Tibial artery (tissue), 4 donors: ENCODE measurements around the gene ZMPSTE24.
"Not testable (repeated sequence)": the region's sequence is repeated elsewhere in the genome, so short reads cannot be mapped to it uniquely, and the experiment has no call there.

ENCODE experiments used
- DNase-seq, 2 donors: peaks; one replicate each; pipeline ENCODE4 v3.0.0-alpha.2; 2019
- H3K27ac ChIP-seq, 2 donors: fragments of 200-600 bp; sonication (generic) in 1 of 2; 1 replicate in 1 of 2; 2 replicates in 1 of 2; pipeline ENCODE4 v1.5.1; 2018 to 2019; ENCODE audit warnings: mild to moderate bottlenecking in 1 of 2
- H3K27me3 ChIP-seq, 2 donors: fragments of 200-600 bp; sonication (generic) in 1 of 2; one replicate each; pipeline versions ENCODE4 v1.5.1 to v1.6.0; 2016 to 2019
- H3K36me3 ChIP-seq, 3 donors: fragments of 200-600 bp; sonication (generic) in 2 of 3; one replicate each; pipeline ENCODE4 v1.5.1; 2016 to 2019; ENCODE audit warnings: mild to moderate bottlenecking in 2 of 3
- H3K4me1 ChIP-seq, 4 donors: fragments of 200-600 bp; sonication (generic) in 2 of 4; 1 replicate in 3 of 4; 2 replicates in 1 of 4; pipeline ENCODE4 v1.5.1; 2016 to 2019
- H3K4me3 ChIP-seq, 2 donors: fragments of 200-600 bp; sonication (generic) in 1 of 2; 1 replicate in 1 of 2; 2 replicates in 1 of 2; pipeline ENCODE4 v1.5.1; 2018 to 2019; ENCODE audit warnings: mild to moderate bottlenecking in 2 of 2
- H3K9me3 ChIP-seq, 3 donors: fragments of 200-600 bp; sonication (generic) in 1 of 3; one replicate each; pipeline ENCODE4 v1.5.1; 2016 to 2019
- intact Hi-C: fragments of 100-400 bp; cut with DNase I; formaldehyde crosslinking; loops from one replicate; pipeline ENCODE4 v1.15.0; 2023; ENCODE audit warnings: low total_unique reads
- TF ChIP-seq, protein P1 (sequence below), 2 experiments: fragments of 200-600 bp in 1 of 2; fragments of 450-650 bp in 1 of 2; IDR thresholded peaks; one replicate each; pipeline ENCODE4 v1.5.1; 2017 to 2019; ENCODE audit warnings: antibody characterized with exemption in 2 of 2, mild to moderate bottlenecking in 1 of 2, moderate library complexity in 1 of 2

Gene ZMPSTE24

DNA sequence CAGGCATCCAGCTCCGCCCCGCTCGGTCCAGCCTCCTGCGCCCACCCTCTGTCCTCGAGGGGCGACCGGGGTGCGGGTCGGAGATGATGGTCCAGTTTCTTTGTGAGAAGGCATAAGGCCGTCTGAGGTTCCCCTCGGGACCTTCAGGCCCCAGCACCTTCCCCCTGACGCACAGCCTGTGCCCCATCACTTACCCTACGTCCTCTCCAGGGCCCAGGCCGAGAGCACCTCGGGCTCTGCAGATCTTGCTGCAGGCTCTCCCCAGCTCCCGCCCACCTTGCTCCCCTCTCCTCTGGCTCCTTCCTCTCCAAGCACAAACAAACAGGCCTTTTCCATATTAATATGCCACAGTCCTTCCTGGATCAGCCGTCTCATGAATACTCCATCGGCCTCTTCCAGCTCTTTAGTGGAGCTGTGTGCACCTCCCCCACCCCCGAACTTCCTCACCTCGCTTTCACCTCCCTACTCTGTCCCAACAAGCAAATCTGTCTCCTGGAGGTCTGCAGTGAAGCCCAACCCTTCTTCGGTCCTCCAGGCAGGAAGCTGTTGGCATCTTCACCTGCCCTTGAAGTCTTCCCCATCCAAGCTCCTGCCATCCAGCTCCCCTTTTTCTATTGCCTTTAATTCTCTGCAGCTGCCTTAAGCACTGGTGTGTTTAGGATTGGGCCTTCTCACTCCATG, 59.5 kb downstream of the ZMPSTE24 start:
- no peak for DNase-seq
- Histone ChIP-seq H3K27ac (no peak overlapping the region), H3K27me3 (peaks cover 0 to 15% of the 10 kb centered on the region in 2 donors), H3K36me3 (no peaks in the 10 kb centered on the region), H3K4me1 (peaks cover 0 to 29% (median 24%) of the 10 kb centered on the region in 4 donors), H3K9me3 (no peaks in the 10 kb centered on the region), H3K4me3 (peak overlapping the region; percentile 47 to 56)
- intact Hi-C loops = loop anchor here (5.0 kb wide), 1 partner anchor 165 kb away; no protein-coding TSS in a partner anchor
- TF ChIP-seq, protein P1, sequence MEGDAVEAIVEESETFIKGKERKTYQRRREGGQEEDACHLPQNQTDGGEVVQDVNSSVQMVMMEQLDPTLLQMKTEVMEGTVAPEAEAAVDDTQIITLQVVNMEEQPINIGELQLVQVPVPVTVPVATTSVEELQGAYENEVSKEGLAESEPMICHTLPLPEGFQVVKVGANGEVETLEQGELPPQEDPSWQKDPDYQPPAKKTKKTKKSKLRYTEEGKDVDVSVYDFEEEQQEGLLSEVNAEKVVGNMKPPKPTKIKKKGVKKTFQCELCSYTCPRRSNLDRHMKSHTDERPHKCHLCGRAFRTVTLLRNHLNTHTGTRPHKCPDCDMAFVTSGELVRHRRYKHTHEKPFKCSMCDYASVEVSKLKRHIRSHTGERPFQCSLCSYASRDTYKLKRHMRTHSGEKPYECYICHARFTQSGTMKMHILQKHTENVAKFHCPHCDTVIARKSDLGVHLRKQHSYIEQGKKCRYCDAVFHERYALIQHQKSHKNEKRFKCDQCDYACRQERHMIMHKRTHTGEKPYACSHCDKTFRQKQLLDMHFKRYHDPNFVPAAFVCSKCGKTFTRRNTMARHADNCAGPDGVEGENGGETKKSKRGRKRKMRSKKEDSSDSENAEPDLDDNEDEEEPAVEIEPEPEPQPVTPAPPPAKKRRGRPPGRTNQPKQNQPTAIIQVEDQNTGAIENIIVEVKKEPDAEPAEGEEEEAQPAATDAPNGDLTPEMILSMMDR (IDR thresholded peaks at IDR 0.05) = no peak

DNA sequence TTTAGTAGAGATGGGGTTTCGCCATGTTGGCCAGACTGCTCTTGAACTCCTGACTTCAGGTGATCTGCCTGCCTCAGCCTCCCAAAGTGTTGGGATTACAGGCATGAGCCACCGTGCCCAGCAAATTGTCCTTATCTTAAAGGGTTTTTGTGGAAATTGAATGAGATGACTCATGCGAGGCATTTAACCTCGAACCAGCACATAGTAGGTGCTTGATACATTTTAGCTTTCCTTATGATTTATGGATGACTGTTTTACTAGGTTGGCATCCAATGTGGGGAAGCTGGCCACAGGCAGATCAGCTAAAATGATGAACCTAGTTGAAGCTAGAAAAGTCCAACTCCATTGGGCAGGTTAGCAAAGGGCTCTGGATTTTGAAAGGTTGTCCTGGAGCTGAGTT, 60.4 kb downstream of the ZMPSTE24 start:
- TF ChIP-seq, protein P1 (IDR thresholded peaks at IDR 0.05) = no peak
- peaks cover 0 to 29% (median 24%) of the 10 kb centered on the region in 4 donors for H3K4me1 ChIP-seq
- H3K27me3 ChIP-seq = peaks cover 0 to 15% of the 10 kb centered on the region in 2 donors
- H3K36me3 ChIP-seq = no peaks in the 10 kb centered on the region
- no peak for DNase-seq
- no peaks in the 10 kb centered on the region for H3K9me3 ChIP-seq
- no peak overlapping the region for H3K4me3 ChIP-seq
- no peak overlapping the region for H3K27ac ChIP-seq
- intact Hi-C loops = loop anchor here (5.0 kb wide), 1 partner anchor 166 kb away; no protein-coding TSS in a partner anchor

DNA sequence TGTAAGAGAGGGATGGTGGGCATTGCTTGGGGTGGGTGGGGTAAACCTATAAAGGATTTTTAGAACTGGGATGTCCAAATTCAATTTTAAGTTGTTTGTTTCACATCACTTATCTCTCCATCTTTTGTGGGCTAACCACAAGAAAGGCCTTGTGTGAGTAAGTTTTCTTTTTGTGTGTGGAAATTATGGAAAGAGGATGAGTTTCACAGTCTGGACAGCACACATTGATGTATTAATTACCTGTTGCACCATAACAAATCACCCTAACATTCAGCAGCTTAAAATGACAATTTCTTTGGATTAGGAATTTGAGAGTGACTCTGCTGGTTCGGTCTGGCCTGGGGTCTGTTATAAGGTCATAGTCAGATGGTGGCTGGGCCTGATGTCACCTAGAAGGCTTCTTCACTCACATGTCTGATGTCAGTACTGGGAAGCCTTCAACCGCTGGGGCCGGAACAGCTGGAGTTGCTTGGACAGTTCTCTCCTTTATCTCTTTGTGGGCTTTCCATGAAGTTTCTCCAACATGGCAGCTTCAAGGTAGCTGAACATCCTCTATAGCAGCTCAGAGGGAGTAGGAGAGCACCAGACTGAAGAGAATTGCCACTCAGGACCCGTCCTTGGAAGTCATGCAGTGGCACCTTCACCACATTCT, 61.1 kb downstream of the ZMPSTE24 start:
- Histone ChIP-seq H3K4me1 (peaks cover 0 to 29% (median 24%) of the 10 kb centered on the region in 4 donors), H3K4me3 (no peak overlapping the region), H3K27me3 (peaks cover 0 to 15% of the 10 kb centered on the region in 2 donors), H3K27ac (no peak overlapping the region), H3K36me3 (no peaks in the 10 kb centered on the region), H3K9me3 (no peaks in the 10 kb centered on the region)
- no peak for DNase-seq
- TF ChIP-seq, protein P1 (IDR thresholded peaks at IDR 0.05) = no peak
- intact Hi-C loops = loop anchor here (5.0 kb wide), 1 partner anchor 167 kb away; no protein-coding TSS in a partner anchor

DNA sequence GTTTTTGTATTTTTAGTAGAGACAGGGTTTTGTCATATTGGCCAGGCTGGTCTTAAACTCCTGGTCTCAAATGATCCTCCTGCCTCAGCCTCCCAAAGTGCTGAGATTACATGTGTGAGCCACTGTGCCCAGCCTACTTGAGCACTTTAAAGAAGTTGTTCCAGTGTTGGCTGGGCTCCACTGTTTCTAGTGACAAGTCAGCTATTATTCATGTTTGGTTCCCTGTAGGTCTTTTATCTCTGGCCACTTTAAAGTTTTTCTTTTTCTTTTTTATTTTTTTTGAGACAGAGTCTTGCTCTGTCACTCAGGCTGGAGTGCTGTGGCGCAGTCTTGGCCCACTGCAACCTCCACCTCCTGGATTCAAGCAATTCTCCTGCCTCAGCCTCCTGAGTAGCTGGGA, 73.4 kb downstream of the ZMPSTE24 start:
- intact Hi-C loops, H3K4me3 ChIP-seq, H3K36me3 ChIP-seq, H3K4me1 ChIP-seq, H3K9me3 ChIP-seq, H3K27ac ChIP-seq, H3K27me3 ChIP-seq, DNase-seq: not testable (repeated sequence)

DNA sequence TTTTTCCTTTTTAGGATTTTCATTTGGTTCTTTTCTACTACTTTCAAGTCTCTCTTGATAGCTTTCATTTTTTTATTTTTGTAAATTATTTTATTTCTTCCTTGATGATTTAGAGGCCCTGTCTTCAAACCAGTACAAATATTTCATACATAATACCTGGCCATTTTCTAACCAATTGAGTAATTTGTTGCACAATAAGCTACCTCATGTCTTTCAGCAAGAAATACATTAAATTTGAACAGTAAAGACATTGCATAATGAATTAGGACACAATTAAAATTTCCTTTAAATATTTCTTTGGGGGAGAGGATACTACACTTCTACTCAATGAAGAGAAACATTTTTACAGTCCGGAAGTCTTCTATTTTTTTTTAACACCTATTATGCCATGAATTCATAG, 74.7 kb downstream of the ZMPSTE24 start:
- Histone ChIP-seq H3K4me3 (no peak overlapping the region), H3K27ac (no peak overlapping the region), H3K27me3 (no peaks in the 10 kb centered on the region), H3K9me3 (peaks cover 0 to 4% (median 0%) of the 10 kb centered on the region in 3 donors), H3K4me1 (no peaks in the 10 kb centered on the region), H3K36me3 (no peaks in the 10 kb centered on the region)
- intact Hi-C loops = no loop called here
- DNase-seq = no peak
- TF ChIP-seq, protein P1 (IDR thresholded peaks at IDR 0.05) = no peak

DNA sequence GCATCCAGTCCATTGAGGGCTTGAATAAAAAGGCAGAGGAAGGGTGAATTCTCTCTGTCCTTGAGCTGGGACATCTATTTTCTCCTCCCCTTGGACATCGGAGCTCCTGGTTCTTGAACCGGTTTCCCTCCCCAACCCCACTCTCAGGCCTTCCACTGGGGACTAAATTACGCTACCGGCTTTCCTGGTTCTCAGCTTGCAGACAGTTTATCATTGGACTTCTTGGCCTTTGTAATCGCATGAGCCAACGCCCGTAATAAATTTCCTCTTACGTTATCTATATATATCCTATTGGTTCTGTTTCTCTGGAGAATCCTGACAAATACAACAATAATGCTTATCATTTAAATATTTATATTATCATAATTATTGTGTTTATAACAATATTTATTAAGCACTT, 79.4 kb downstream of the ZMPSTE24 start:
- Histone ChIP-seq H3K27me3 (peaks cover 0 to 13% of the 10 kb centered on the region in 2 donors), H3K9me3 (no peaks in the 10 kb centered on the region), H3K4me1 (peaks cover 0 to 3% (median 0%) of the 10 kb centered on the region in 4 donors), H3K27ac (no peak overlapping the region), H3K36me3 (no peaks in the 10 kb centered on the region), H3K4me3 (no peak overlapping the region)
- TF ChIP-seq, protein P1 (IDR thresholded peaks at IDR 0.05) = no peak
- DNase-seq = no peak
- intact Hi-C loops = no loop called here
